Measurements from ENCODE around the gene HNRNPA0.

- TF ChIP-seq CTCF (IDR thresholded peaks at IDR 0.05), result no peak
- no peak for TF ChIP-seq POLR2A (IDR thresholded peaks at IDR 0.05)
These were observed 15.2 kb downstream of the HNRNPA0 start for GRCh38 chr5:137738947-137739346.
